B cell (primary cell): ENCODE measurements around the gene MRPL36. TPM values are rescaled to one million over a fixed set of nuclear protein-coding genes. Genes with fewer than 3 reads are reported as not detected.

Experiments
- ATAC-seq: fragments of 200-7000 bp; cut with Tn5 transposase; one replicate; pipeline ENCODE4 v1.10.0; 2021; ENCODE audit warnings: low read depth, mild to moderate bottlenecking, moderate number of reproducible peaks, moderate library complexity
- CTCF ChIA-PET: fragments of 350-600 bp; sonication (Branson Sonifier 250); formaldehyde crosslinking; loops from one replicate; lab custom pipeline; 2021; ENCODE audit warnings: antibody characterized with exemption, inconsistent platforms; lab: Charles Lee
- POLR2A ChIA-PET: fragments of 350-600 bp; sonication (Branson Sonifier 250); formaldehyde crosslinking; loops from one replicate; lab custom pipeline; 2021; ENCODE audit warnings: antibody characterized with exemption; lab: Charles Lee
- DNase-seq: peaks from one replicate; pipeline ENCODE4 v3.0.0; 2013
- H2AFZ ChIP-seq: 2 replicates; pipeline ENCODE4 v1.6.1; 2012; ENCODE audit warnings: mild to moderate bottlenecking, low read depth, low read length; ENCODE audit not compliant: insufficient read depth, poor library complexity, severe bottlenecking
- H3K27ac ChIP-seq, 2 donors: 1 replicate in 1 of 2; 2 replicates in 1 of 2; pipeline ENCODE4 v1.5.1; 2012 to 2013; ENCODE audit warnings: low read length in 2 of 2, mild to moderate bottlenecking in 2 of 2, moderate library complexity in 1 of 2
- H3K27me3 ChIP-seq, 4 experiments: fragments of 200-600 bp in 1 of 4; sonication (generic) in 1 of 4; replicated peaks in 1 of 4; 1 replicate in 2 of 4; 2 replicates in 2 of 4; pipeline versions ENCODE4 v1.6.1 to v1.7.0; 2013 to 2016; ENCODE audit warnings: low read length in 3 of 4, mild to moderate bottlenecking in 2 of 4, mixed read lengths in 1 of 4, moderate library complexity in 1 of 4; ENCODE audit not compliant: insufficient read depth in 4 of 4, control insufficient read depth in 3 of 4; ENCODE audit errors: control extremely low read depth in 1 of 4
- H3K36me3 ChIP-seq, 2 experiments: replicated peaks in 1 of 2; 1 replicate in 1 of 2; 2 replicates in 1 of 2; pipeline versions ENCODE4 v1.6.1 to v1.7.1; 2013; ENCODE audit warnings: low read length in 1 of 2; ENCODE audit not compliant: insufficient read depth in 2 of 2, control insufficient read depth in 1 of 2; ENCODE audit errors: control extremely low read depth in 1 of 2, extremely low read depth in 1 of 2
- H3K4me1 ChIP-seq, 2 donors: fragments of 200-600 bp in 1 of 2; sonication (generic) in 1 of 2; 1 replicate in 1 of 2; 2 replicates in 1 of 2; pipeline versions ENCODE4 v1.5.1 to v1.6.1; 2013 to 2017; ENCODE audit warnings: low read length in 2 of 2; ENCODE audit not compliant: control insufficient read depth in 2 of 2, insufficient read depth in 2 of 2
- H3K4me2 ChIP-seq: replicated peaks from 2 replicates; pipeline ENCODE3; 2012; ENCODE audit warnings: mild to moderate bottlenecking, low read depth, low read length; ENCODE audit not compliant: poor library complexity, severe bottlenecking
- H3K4me3 ChIP-seq, 5 experiments: fragments of 200-600 bp in 1 of 5; sonication (generic) in 1 of 5; 1 replicate in 3 of 5; 2 replicates in 2 of 5; pipeline versions ENCODE4 v1.5.1 to v1.7.0; 2011 to 2016; ENCODE audit warnings: low read length in 4 of 5, mild to moderate bottlenecking in 4 of 5, low read depth in 2 of 5, control low read depth in 1 of 5, moderate library complexity in 1 of 5; ENCODE audit not compliant: insufficient read depth in 1 of 5; ENCODE audit errors: control extremely low read depth in 1 of 5, extremely low read depth in 1 of 5
- H3K79me2 ChIP-seq: fragments of 200-600 bp; sonication (generic); one replicate; pipeline ENCODE4 v1.6.0; 2016; ENCODE audit warnings: low read length; ENCODE audit not compliant: control insufficient read depth, insufficient read depth
- H3K9ac ChIP-seq: fragments of 200-600 bp; sonication (generic); 2 replicates; pipeline ENCODE4 v1.6.1; 2017; ENCODE audit warnings: mild to moderate bottlenecking, low read length, moderate library complexity
- H3K9me3 ChIP-seq, 3 donors: one replicate each; pipeline versions ENCODE4 v1.6.1 to v1.7.1; 2013; ENCODE audit warnings: low read length in 2 of 3; ENCODE audit not compliant: control insufficient read depth in 2 of 3, insufficient read depth in 1 of 3; ENCODE audit errors: control extremely low read depth in 1 of 3
- H4K20me1 ChIP-seq: 2 replicates; pipeline ENCODE4 v1.6.0; 2012; ENCODE audit warnings: mild to moderate bottlenecking, low read length; ENCODE audit not compliant: insufficient read depth, control insufficient read depth, poor library complexity, severe bottlenecking
- H3K27ac Mint-ChIP-seq: one replicate; pipeline ENCODE4 v1.8.0; 2021; ENCODE audit warnings: mixed read lengths
- H3K27me3 Mint-ChIP-seq: one replicate; pipeline ENCODE4 v1.8.0; 2021; ENCODE audit warnings: mixed read lengths
- H3K4me1 Mint-ChIP-seq: one replicate; pipeline ENCODE4 v1.8.0; 2021; ENCODE audit warnings: mixed read lengths
- H3K4me3 Mint-ChIP-seq: one replicate; pipeline ENCODE4 v1.8.0; 2021; ENCODE audit warnings: mixed read lengths
- H3K9me3 Mint-ChIP-seq: one replicate; pipeline ENCODE4 v1.8.0; 2022; ENCODE audit warnings: mixed read lengths; ENCODE audit not compliant: insufficient read depth
- EZH2 ChIP-seq: IDR thresholded peaks from 2 replicates; pipeline ENCODE4 v1.6.1; 2012; ENCODE audit warnings: borderline replicate concordance, low read depth, mild to moderate bottlenecking, moderate library complexity, low read length; ENCODE audit not compliant: insufficient read depth, poor library complexity, severe bottlenecking
- WGBS: methylation state at CpG from one replicate; pipeline ENCODE4 v1.1.5; 2013; ENCODE audit warnings: missing lambda C conversion rate; ENCODE audit not compliant: insufficient coverage; 5-methylcytosine and 5-hydroxymethylcytosine counted together
- intact Hi-C: fragments of 100-400 bp; cut with micrococcal nuclease; formaldehyde crosslinking; loops from one replicate; pipeline ENCODE4 v1.10.0; 2022
- polyA plus RNA-seq: library from polyadenylated mRNA; depleted of rRNA; stranded (reverse); fragments of >200 nt; gene quantifications from 2 replicates; pipeline ENCODE4 v1.2.3, GENCODE V29; 2012
- total RNA-seq, 2 donors: library from RNA; stranded (reverse); fragments of 120-200 nt in 1 of 2; gene quantifications; 1 replicate in 1 of 2; 2 replicates in 1 of 2; pipeline versions ENCODE4 v1.2.3 to v1.2.4, GENCODE V29; 2013 to 2022
- TF ChIP-seq, protein P1 (sequence below): fragments of 200-600 bp; IDR thresholded peaks from one replicate; pipeline ENCODE4 v1.8.0; 2022; ENCODE audit warnings: antibody characterized with exemption, mild to moderate bottlenecking

MRPL36 gene
- total and polyA plus RNA-seq, 2 donors (not counting 1 experiment from before 2014, with no cell fraction given), result 12.5 to 25.0 TPM

DNA sequence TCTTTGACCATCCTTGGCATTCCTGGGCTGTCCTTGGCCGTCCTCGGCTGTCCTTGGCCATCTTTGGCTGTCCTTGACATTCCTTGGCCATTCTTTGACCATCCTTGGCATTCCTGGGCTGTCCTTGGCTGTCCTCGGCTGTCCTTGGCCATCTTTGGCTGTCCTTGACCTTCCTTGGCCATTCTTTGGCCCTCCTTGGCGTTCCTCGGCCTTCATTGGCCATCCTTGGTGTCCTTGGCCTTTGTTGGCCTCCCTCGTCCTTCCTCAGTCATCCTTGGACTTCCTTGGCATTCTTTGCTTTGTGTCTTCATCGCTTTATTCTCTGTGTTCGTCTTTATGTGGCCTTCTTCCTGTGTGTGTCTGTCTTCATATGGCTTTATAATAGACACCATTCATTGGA lies 22.2 kb upstream of the MRPL36 start:
- H3K9ac ChIP-seq, result no peak overlapping the region
- no peaks in the 10 kb centered on the region for H3K27me3 ChIP-seq
- DNase-seq, result no peak
- no peaks in the 10 kb centered on the region for H3K4me1 ChIP-seq
- no peak overlapping the region for H3K27ac Mint-ChIP-seq
- ChIA-PET CTCF (no interaction called here), POLR2A (no interaction called here)
- no peaks in the 10 kb centered on the region for H3K9me3 ChIP-seq
- no peaks in the 10 kb centered on the region for H3K79me2 ChIP-seq
- peaks cover 7% of the 10 kb centered on the region for H3K4me1 Mint-ChIP-seq
- H2AFZ ChIP-seq, result no peak overlapping the region
- no peaks in the 10 kb centered on the region for H3K9me3 Mint-ChIP-seq
- peaks cover 1 to 28% of the 10 kb centered on the region in 2 experiments for H3K36me3 ChIP-seq
- ATAC-seq, result no peak
- TF ChIP-seq EZH2, result no peak
- TF ChIP-seq, protein P1, sequence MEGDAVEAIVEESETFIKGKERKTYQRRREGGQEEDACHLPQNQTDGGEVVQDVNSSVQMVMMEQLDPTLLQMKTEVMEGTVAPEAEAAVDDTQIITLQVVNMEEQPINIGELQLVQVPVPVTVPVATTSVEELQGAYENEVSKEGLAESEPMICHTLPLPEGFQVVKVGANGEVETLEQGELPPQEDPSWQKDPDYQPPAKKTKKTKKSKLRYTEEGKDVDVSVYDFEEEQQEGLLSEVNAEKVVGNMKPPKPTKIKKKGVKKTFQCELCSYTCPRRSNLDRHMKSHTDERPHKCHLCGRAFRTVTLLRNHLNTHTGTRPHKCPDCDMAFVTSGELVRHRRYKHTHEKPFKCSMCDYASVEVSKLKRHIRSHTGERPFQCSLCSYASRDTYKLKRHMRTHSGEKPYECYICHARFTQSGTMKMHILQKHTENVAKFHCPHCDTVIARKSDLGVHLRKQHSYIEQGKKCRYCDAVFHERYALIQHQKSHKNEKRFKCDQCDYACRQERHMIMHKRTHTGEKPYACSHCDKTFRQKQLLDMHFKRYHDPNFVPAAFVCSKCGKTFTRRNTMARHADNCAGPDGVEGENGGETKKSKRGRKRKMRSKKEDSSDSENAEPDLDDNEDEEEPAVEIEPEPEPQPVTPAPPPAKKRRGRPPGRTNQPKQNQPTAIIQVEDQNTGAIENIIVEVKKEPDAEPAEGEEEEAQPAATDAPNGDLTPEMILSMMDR, result no peak
- no peak overlapping the region for H3K27ac ChIP-seq
- no peak overlapping the region for H3K4me3 ChIP-seq
- H3K4me2 ChIP-seq, result no peak overlapping the region
- no peaks in the 10 kb centered on the region for H3K27me3 Mint-ChIP-seq
- no peaks in the 10 kb centered on the region for H4K20me1 ChIP-seq
- WGBS, result 90% methylated on average over 6 of the region's 8 CpGs
- H3K4me3 Mint-ChIP-seq, result no peak overlapping the region
- intact Hi-C loops, result no loop called here

DNA sequence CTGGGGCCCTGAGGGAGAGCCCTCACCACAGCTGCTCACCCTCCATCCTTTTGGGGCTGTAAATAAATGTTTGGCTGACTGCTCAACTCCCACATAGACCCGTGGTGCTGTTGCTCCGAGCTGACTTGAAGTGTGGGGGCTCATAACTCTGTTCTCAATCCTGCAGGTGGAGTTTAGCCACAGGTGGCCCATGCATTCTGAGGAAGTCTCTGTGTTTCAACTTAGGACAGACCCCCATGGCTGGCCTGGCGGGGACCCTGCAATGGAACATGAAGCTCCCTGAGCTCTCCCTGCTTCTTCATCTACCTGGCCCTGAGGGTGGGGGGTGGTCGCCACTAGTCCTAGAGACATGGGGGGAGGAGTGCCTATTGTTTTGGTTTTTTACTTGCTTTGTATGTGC lies 21.3 kb upstream of the MRPL36 start:
- Mint-ChIP-seq H3K9me3 (no peaks in the 10 kb centered on the region), H3K4me1 (peaks cover 7% of the 10 kb centered on the region), H3K27ac (no peak overlapping the region), H3K4me3 (no peak overlapping the region), H3K27me3 (no peaks in the 10 kb centered on the region)
- Histone ChIP-seq H2AFZ (no peak overlapping the region), H3K9me3 (no peaks in the 10 kb centered on the region), H3K4me2 (no peak overlapping the region), H3K27ac (no peak overlapping the region), H3K9ac (no peak overlapping the region), H3K4me3 (no peak overlapping the region), H3K79me2 (no peaks in the 10 kb centered on the region), H4K20me1 (no peaks in the 10 kb centered on the region), H3K4me1 (no peaks in the 10 kb centered on the region), H3K27me3 (no peaks in the 10 kb centered on the region), H3K36me3 (peaks cover 1 to 37% of the 10 kb centered on the region in 2 experiments)
- ATAC-seq, result no peak
- intact Hi-C loops, result no loop called here
- WGBS, result 89% methylated on average over 2 of the region's 4 CpGs
- POLR2A ChIA-PET, result no interaction called here
- no peak for TF ChIP-seq EZH2
- TF ChIP-seq, protein P1, result no peak
- DNase-seq, result no peak
- CTCF ChIA-PET, result no interaction called here
